ENCODE measurements around the gene DOC2B. TPM values are rescaled to one million over a fixed set of nuclear protein-coding genes. Genes with fewer than 3 reads are reported as not detected.
A peak's percentile ranks its signal among the peaks of the same experiment; 100 is the strongest.

DOC2B gene
- total and polyA plus RNA-seq, 5 experiments from 2014 or later, result 0.05 TPM; not detected in 4

DNA sequence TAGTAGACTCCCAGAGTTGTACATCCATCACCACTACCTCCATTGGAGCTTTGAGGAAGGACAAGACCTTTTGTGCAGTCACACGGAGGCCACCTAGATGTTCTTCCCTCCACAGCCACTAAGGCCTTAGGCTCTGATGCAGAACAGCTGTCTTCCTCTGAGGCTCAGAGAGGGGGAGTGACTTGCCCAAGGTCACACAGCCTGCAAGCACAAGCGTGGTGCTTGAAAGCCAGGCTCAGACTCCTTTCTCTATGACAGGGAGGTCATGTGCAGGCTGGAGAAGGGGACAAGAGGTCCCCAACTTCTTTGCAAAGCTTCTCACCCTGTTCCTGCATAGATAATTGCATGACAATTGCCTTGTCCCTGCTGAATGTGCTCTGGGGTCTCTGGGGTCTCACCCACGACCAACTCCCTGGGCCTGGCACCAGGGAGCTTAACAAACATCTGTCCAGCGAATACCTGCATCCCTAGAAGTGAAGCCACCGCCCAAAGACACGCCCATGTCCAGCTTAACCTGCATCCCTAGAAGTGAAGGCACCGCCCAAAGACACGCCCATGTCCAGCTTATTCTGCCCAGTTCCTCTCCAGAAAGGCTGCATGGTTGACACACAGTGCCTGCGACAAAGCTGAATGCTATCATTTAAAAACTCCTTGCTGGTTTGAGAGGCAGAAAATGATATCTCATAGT lies 31.4 kb downstream of the DOC2B start:
- POLR2A ChIA-PET, result no interaction called here
- no peak overlapping the region for H3K4me3 Mint-ChIP-seq
- DNase-seq (peak in 3 of 10 donors; percentile 0 to 51 (median 13)), ATAC-seq (no peak)
- H3K27me3 Mint-ChIP-seq, result peaks cover 0 to 5% (median 0%) of the 10 kb centered on the region in 5 donors
- H3K27ac Mint-ChIP-seq, result no peak overlapping the region
- no peaks in the 10 kb centered on the region for H3K36me3 Mint-ChIP-seq
- no peaks in the 10 kb centered on the region for H3K9me3 Mint-ChIP-seq
- no peaks in the 10 kb centered on the region for H3K4me1 Mint-ChIP-seq

DNA sequence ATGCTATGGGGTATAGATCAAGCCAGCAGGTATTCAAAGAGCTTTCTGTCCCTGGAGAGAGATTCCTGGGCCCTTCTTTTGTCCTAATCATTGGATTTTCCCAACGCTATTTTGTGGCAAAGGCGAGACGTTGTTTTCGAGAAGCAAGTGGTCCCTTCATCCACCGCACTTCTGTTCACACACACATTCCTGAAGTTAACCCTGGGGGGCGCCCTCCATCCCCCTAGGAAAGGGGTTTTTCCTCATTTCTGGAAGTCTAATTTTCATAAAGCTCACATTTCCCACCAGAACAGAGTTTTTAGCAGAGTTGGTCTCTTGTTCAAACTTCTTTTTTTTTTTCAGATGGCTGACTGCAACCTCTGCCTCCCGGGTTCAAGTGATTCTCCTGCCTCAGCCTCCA lies 32.2 kb downstream of the DOC2B start:
- peak in 1 of 10 donors; percentile 3 for DNase-seq
- Mint-ChIP-seq H3K4me1 (no peaks in the 10 kb centered on the region), H3K9me3 (no peaks in the 10 kb centered on the region), H3K27me3 (peaks cover 0 to 5% (median 0%) of the 10 kb centered on the region in 5 donors), H3K36me3 (no peaks in the 10 kb centered on the region), H3K27ac (no peak overlapping the region), H3K4me3 (no peak overlapping the region)
- ATAC-seq, result no peak
- POLR2A ChIA-PET, result no interaction called here

DNA sequence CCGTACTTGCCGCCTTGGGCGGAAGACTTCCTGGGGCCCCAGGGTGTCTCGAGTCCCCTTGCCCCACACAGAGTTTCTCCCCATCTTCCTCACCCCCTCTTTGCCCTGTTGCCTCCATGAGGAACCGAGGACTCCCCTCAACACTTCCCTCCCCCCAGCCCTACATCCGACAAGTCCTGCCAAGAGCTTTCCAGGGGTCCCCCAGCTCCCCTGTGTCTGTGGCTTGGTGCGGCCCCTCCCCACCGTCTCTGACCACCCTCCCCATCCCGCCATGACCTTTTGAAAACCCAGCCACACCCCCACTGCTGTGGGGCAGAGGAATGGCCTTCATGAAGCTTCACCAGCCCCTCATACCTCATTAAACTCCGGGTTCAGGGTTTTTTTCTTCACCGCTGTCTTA lies 32.7 kb downstream of the DOC2B start:
- Mint-ChIP-seq H3K36me3 (no peaks in the 10 kb centered on the region), H3K4me3 (no peak overlapping the region), H3K4me1 (no peaks in the 10 kb centered on the region), H3K9me3 (no peaks in the 10 kb centered on the region), H3K27me3 (peaks cover 0 to 5% (median 0%) of the 10 kb centered on the region in 5 donors), H3K27ac (no peak overlapping the region)
- POLR2A ChIA-PET, result no interaction called here
- DNase-seq, result peak in 2 of 10 donors; percentile 5 to 42
- ATAC-seq, result no peak

DNA sequence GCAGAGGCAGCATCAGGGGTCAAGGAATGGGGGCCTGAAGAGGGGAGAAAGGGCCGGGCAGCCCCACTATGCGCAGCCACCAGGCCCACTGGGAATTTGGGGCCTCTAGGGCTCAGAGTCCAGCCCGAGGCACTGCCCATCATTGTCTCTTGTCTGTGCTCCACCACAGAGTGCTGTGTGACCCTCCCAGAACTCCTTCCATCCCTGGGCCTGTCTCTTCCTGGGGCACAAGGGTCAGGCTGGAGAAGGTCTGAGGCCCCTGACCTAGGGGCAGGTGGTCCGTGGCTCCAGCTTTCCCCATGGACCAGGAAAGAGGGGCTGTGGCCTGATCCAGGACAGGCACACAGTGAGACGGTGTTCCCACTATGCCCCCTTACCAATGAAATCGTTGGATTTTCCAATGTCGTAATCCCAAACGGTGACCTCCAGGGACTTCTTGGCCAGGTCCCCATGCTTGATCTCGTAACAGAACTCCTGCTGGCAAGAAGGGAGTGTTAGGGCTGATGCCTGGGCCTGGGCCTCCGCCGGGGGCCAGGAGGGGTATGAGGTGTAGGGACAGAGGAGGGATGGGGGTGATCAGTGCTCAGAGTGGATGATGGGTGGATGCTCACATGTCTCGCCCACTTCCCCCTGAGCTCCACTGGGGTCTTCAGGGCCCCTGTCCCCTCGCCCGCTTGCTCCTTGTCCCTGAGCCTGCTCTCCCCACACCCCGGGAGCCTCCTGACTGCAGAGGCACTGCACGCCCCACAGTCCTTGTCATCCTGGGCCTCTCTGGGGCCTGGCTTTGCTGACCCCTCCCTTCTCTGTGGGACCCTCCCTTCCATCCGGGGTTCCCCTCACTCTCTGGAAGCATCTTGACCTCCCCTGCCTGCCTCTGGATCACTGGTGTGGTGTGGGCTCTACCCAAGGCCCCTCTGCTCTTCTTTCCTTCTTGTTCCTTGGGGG lies 33.4 kb downstream of the DOC2B start:
- peak in 2 of 10 donors; percentile 16 to 49 for DNase-seq
- Mint-ChIP-seq H3K4me3 (no peak overlapping the region), H3K36me3 (no peaks in the 10 kb centered on the region), H3K9me3 (no peaks in the 10 kb centered on the region), H3K4me1 (peaks cover 0 to 4% (median under 1%) of the 10 kb centered on the region in 4 donors), H3K27me3 (peaks cover 0 to 5% (median 0%) of the 10 kb centered on the region in 5 donors), H3K27ac (no peak overlapping the region)
- ATAC-seq, result no peak
- POLR2A ChIA-PET, result no interaction called here

GRCh38 chr17:146983-147761 lies 34.3 kb downstream of the DOC2B start:
- peaks cover 0 to 4% (median under 1%) of the 10 kb centered on the region in 4 donors for H3K4me1 Mint-ChIP-seq
- POLR2A ChIA-PET, result no interaction called here
- H3K9me3 Mint-ChIP-seq, result no peaks in the 10 kb centered on the region
- H3K27me3 Mint-ChIP-seq, result peaks cover 0 to 6% (median 0%) of the 10 kb centered on the region in 5 donors
- H3K27ac Mint-ChIP-seq, result no peak overlapping the region
- H3K4me3 Mint-ChIP-seq, result no peak overlapping the region
- ATAC-seq (no peak), DNase-seq (peak in 3 of 10 donors; percentile 0 to 40 (median 14))
- no peaks in the 10 kb centered on the region for H3K36me3 Mint-ChIP-seq

- no peaks in the 10 kb centered on the region for H3K36me3 Mint-ChIP-seq
- peaks cover 0 to 3% (median 0%) of the 10 kb centered on the region in 5 donors for H3K27me3 Mint-ChIP-seq
- H3K9me3 Mint-ChIP-seq, result no peaks in the 10 kb centered on the region
- POLR2A ChIA-PET, result no interaction called here
- no peak overlapping the region for H3K27ac Mint-ChIP-seq
- no peak overlapping the region for H3K4me3 Mint-ChIP-seq
- H3K4me1 Mint-ChIP-seq, result peaks cover 0 to 4% (median under 1%) of the 10 kb centered on the region in 4 donors
- ATAC-seq (no peak), DNase-seq (peak in 2 of 10 donors; percentile 0 to 11)
Observed at GRCh38 chr17:146546-146945, 34.9 kb downstream of the DOC2B start.

DNA sequence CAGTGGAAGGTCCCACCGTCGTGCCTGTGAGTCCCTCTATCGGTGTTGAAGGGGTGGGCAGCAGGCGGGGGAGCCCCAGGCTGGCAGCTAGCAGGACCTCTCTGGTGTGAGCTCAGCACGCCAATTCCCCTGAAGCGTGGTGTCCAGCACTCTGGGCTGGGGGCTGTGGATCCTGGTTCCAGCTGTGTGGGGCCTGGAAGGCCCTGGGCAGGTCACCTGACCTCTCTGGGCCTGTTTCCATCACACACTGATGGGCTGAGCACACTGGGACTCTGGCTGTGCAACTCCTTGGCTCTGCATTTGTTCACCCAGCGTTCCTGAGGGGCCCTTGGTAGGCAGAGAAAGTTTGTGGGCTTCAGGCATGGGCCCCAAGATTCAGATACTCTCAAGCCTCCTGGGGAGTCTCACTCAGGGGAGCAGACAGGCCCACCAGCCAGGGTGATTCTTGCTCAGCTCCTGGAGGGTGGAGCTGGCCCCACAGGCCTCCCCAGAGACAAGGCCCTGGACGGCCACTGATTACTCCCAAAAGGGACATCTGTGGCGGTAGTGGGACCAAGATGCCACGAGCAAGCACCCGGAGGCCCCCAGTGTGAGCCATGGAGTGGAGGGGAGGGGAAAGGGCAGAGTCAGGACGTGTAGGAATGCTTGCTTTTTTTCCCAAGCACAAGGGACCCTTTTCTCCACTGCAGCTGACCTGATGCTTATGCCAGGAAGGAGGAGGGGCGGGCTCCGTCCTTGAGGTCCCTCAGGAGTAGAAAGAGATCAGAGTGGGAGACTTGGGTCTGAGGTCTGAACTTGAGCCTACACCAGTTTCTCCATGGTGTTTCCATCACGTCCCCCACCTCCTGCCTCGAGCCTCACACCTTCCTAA lies 35.5 kb downstream of the DOC2B start:
- no peak overlapping the region for H3K27ac Mint-ChIP-seq
- DNase-seq (peak in 3 of 10 donors; percentile 0 to 51 (median 14)), ATAC-seq (no peak)
- H3K4me3 Mint-ChIP-seq, result no peak overlapping the region
- peaks cover 0 to 4% (median under 1%) of the 10 kb centered on the region in 4 donors for H3K4me1 Mint-ChIP-seq
- POLR2A ChIA-PET, result no interaction called here
- no peaks in the 10 kb centered on the region for H3K36me3 Mint-ChIP-seq
- H3K27me3 Mint-ChIP-seq, result peaks cover 0 to 3% (median 0%) of the 10 kb centered on the region in 5 donors
- no peaks in the 10 kb centered on the region for H3K9me3 Mint-ChIP-seq

DNA sequence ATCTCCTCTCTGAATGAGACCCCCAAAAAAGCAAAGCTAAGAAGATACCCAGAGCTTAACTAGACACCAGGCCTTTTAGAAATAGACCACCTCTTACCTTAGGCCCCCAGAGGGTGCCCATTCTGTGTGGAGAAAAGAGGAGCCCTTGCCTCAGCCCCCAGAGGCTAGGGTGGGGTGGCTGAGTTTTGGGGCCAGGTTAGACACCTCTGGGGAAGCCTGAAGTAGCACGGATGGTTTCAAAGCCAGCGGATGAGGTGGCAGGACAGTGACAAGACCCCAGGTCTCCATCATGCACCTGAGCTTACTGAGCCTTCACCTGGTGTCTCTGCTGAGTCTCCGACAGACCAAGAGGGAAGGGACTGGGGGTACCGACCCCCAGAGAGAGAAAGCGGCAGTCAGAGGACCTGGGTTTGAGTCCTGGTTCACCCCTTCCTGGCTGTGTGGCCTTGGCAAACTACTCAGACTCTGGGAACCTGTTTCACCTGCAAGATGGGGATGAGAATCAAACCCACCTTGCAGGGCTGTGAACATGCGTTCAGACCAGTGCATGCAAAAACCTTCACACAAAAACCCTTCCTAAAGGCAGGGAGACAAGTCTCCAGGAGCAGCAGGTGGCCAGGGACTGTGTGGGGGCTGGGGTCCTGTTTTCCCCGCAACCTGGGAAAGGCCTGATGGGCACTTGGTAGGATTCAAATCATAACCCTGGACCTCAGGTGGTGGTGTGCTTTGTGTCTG lies 36.3 kb downstream of the DOC2B start:
- peaks cover 0 to 4% (median under 1%) of the 10 kb centered on the region in 4 donors for H3K4me1 Mint-ChIP-seq
- no peaks in the 10 kb centered on the region for H3K36me3 Mint-ChIP-seq
- peaks cover 0 to 3% (median 0%) of the 10 kb centered on the region in 5 donors for H3K27me3 Mint-ChIP-seq
- ATAC-seq (no peak), DNase-seq (peak in 3 of 10 donors; percentile 0 to 42 (median 7))
- POLR2A ChIA-PET, result no interaction called here
- no peaks in the 10 kb centered on the region for H3K9me3 Mint-ChIP-seq
- H3K4me3 Mint-ChIP-seq, result no peak overlapping the region
- peak overlapping the region in 1 of 10 donors; percentile 18 for H3K27ac Mint-ChIP-seq

- Mint-ChIP-seq H3K27ac (no peak overlapping the region), H3K4me1 (peaks cover 0 to 4% (median under 1%) of the 10 kb centered on the region in 4 donors), H3K9me3 (no peaks in the 10 kb centered on the region), H3K27me3 (peaks cover 0 to 8% (median 2%) of the 10 kb centered on the region in 5 donors), H3K4me3 (no peak overlapping the region), H3K36me3 (no peaks in the 10 kb centered on the region)
- POLR2A ChIA-PET, result no interaction called here
- DNase-seq (peak; percentile 70 to 88 (median 84)), ATAC-seq (peak; percentile 95 to 99)
Observed at GRCh38 chr17:143785-144281, 37.6 kb downstream of the DOC2B start.

DNA sequence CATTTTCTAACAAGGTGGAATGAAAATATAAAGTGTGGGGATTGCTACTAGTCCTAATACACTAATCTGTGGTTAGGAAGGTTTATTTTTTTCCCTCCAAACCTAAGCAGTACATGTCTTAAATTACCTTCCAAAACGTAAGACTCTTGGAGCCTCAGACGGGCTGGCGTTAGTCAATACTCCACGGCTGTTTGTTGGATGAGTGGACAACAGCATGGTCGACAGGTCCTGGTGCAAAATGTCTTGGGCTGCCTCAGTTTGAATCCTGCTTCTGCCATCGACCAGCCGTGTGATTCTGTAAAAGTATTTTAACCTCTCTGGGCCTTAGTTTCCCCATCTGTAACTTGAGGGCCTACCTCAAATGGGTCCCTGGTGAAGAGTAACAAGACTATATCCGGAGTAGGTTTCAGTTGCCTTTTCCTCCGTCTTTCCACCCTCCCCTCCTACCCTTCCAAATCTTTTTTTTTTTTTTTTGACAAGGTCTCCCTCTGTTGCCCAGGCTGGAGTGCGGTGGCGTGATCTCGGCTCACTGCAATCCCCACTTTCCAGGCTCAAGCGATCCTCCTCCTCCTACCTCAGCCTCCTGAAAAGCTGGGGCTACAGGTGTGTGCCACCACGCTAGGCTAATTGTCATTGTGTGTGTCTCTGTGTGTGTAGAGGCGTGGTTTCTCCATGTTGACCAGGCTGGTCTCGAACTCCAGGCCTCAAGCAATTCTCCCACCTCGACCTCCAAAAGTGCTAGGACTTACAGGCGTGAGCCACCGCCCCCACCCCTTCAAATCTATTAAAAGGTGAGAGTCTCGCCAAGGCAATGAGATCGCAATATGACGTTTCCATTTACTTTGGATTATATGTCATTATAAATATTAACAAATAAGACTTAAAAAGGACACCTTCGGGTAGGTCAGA lies 38.3 kb downstream of the DOC2B start:
- Mint-ChIP-seq H3K4me1 (peaks cover 0 to 4% (median under 1%) of the 10 kb centered on the region in 4 donors), H3K27me3 (peaks cover 0 to 8% (median 2%) of the 10 kb centered on the region in 5 donors), H3K9me3 (no peaks in the 10 kb centered on the region), H3K27ac (no peak overlapping the region), H3K36me3 (no peaks in the 10 kb centered on the region), H3K4me3 (no peak overlapping the region)
- peak in 2 of 10 donors; percentile 0 to 56 for DNase-seq
- ATAC-seq, result no peak
- POLR2A ChIA-PET, result no interaction called here

Measured in naive thymus-derived CD8-positive, alpha-beta T cell (primary cell).